Liver (tissue), 9 donors: ENCODE results near the gene MN1. TPM values are rescaled to one million over a fixed set of nuclear protein-coding genes. Genes with fewer than 3 reads are reported as not detected.

ENCODE experiments used
- DNase-seq: peaks from one replicate; pipeline ENCODE4 v3.0.0-alpha.2; 2017; ENCODE audit warnings: low spot score
- H3K27ac ChIP-seq, 2 donors: one replicate each; pipeline ENCODE4 v1.7.0; 2013; ENCODE audit warnings: inconsistent platforms in 2 of 2, low read length in 2 of 2, control low read depth in 1 of 2, low read depth in 1 of 2, mild to moderate bottlenecking in 1 of 2
- H3K27me3 ChIP-seq, 4 donors: one replicate each; pipeline versions ENCODE4 v1.6.1 to v1.7.0; 2013; ENCODE audit warnings: low read length in 3 of 4, inconsistent platforms in 1 of 4, mild to moderate bottlenecking in 1 of 4, moderate library complexity in 1 of 4; ENCODE audit not compliant: control insufficient read depth in 4 of 4, insufficient read depth in 4 of 4
- H3K36me3 ChIP-seq, 4 donors: one replicate each; pipeline versions ENCODE4 v1.6.1 to v1.7.0; 2013; ENCODE audit warnings: low read length in 3 of 4, mild to moderate bottlenecking in 3 of 4, low read depth in 1 of 4, moderate library complexity in 1 of 4; ENCODE audit not compliant: control insufficient read depth in 4 of 4, insufficient read depth in 3 of 4
- H3K4me1 ChIP-seq, 4 donors: one replicate each; pipeline versions ENCODE4 v1.6.1 to v1.7.0; 2013; ENCODE audit warnings: low read length in 3 of 4, mild to moderate bottlenecking in 3 of 4, moderate library complexity in 1 of 4; ENCODE audit not compliant: control insufficient read depth in 4 of 4, insufficient read depth in 4 of 4
- H3K4me3 ChIP-seq, 3 donors: one replicate each; pipeline versions ENCODE4 v1.6.1 to v1.7.0; 2013; ENCODE audit warnings: low read length in 3 of 3, control low read depth in 1 of 3, low read depth in 1 of 3, mild to moderate bottlenecking in 1 of 3
- H3K9ac ChIP-seq, 2 donors: one replicate each; pipeline ENCODE4 v1.7.0; 2013; ENCODE audit warnings: low read length in 2 of 2, mild to moderate bottlenecking in 2 of 2, moderate library complexity in 2 of 2, control low read depth in 1 of 2, low read depth in 1 of 2
- H3K9me3 ChIP-seq, 4 donors: one replicate each; pipeline versions ENCODE4 v1.6.1 to v1.7.0; 2013; ENCODE audit warnings: low read length in 3 of 4; ENCODE audit not compliant: control insufficient read depth in 4 of 4
- EGR1 ChIP-seq, 2 donors: IDR thresholded peaks; 2 replicates each; pipeline ENCODE4 v1.6.1; 2016 to 2018; ENCODE audit warnings: antibody characterized with exemption in 2 of 2, low read depth in 2 of 2
- FOXA1 ChIP-seq: IDR thresholded peaks from 2 replicates; pipeline ENCODE4 v1.6.1; 2016; ENCODE audit warnings: antibody characterized with exemption
- FOXA2 ChIP-seq: IDR thresholded peaks from 2 replicates; pipeline ENCODE4 v1.6.1; 2016; ENCODE audit warnings: antibody characterized with exemption
- GABPA ChIP-seq, 2 donors: IDR thresholded peaks in 1 of 2; conservative IDR thresholded peaks in 1 of 2; 2 replicates each; pipeline ENCODE4 v1.6.1; 2016; ENCODE audit warnings: antibody characterized with exemption in 2 of 2, mild to moderate bottlenecking in 1 of 2, moderate library complexity in 1 of 2
- HNF4A ChIP-seq, 2 donors: conservative IDR thresholded peaks; 2 replicates each; pipeline ENCODE4 v1.6.1; 2016; ENCODE audit warnings: antibody characterized with exemption in 2 of 2, mild to moderate bottlenecking in 2 of 2
- HNF4G ChIP-seq: IDR thresholded peaks from 2 replicates; pipeline ENCODE4 v1.6.1; 2016; ENCODE audit warnings: antibody characterized with exemption
- JUND ChIP-seq, 2 donors: IDR thresholded peaks; 2 replicates each; pipeline ENCODE4 v1.6.1; 2016; ENCODE audit warnings: antibody characterized with exemption in 2 of 2
- NR2F2 ChIP-seq: IDR thresholded peaks from 2 replicates; pipeline ENCODE4 v1.6.1; 2016; ENCODE audit warnings: antibody characterized with exemption
- RAD21 ChIP-seq, 2 donors: IDR thresholded peaks; 2 replicates each; pipeline ENCODE4 v1.6.1; 2016; ENCODE audit warnings: antibody characterized with exemption in 2 of 2, mild to moderate bottlenecking in 2 of 2
- RXRA ChIP-seq, 2 donors: IDR thresholded peaks; 2 replicates each; pipeline ENCODE4 v1.6.1; 2017 to 2018; ENCODE audit warnings: antibody characterized with exemption in 2 of 2, mild to moderate bottlenecking in 1 of 2
- SP1 ChIP-seq: IDR thresholded peaks from 2 replicates; pipeline ENCODE4 v1.6.1; 2018; ENCODE audit warnings: antibody characterized with exemption, mild to moderate bottlenecking
- TAF1 ChIP-seq: conservative IDR thresholded peaks from 2 replicates; pipeline ENCODE4 v1.6.1; 2016; ENCODE audit warnings: antibody characterized with exemption, mild to moderate bottlenecking
- YY1 ChIP-seq: IDR thresholded peaks from 2 replicates; pipeline ENCODE4 v1.6.1; 2016; ENCODE audit warnings: antibody characterized with exemption, mild to moderate bottlenecking
- WGBS: extraction: QIAGEN DNeasy Blood & Tissue Kit; methylation state at CpG from one replicate; pipeline ENCODE4 v1.1.7; 2013; 5-methylcytosine and 5-hydroxymethylcytosine counted together
- polyA plus RNA-seq, 2 donors: library from polyadenylated mRNA; stranded (reverse) in 1 of 2; unstranded in 1 of 2; fragments of 200-250 nt in 1 of 2; fragments of >200 nt in 1 of 2; fragmentation: Nextera tagmentation in 1 of 2; extraction: Ambion mirVana in 1 of 2; gene quantifications; one replicate each; pipeline versions ENCODE4 v1.2.1 to v1.2.3, GENCODE V29; 2013 to 2015
- total RNA-seq, 2 donors: library from RNA; depleted of rRNA; stranded (reverse); fragments of >200 nt; gene quantifications; one replicate each; pipeline ENCODE4 v1.2.3, GENCODE V29; 2014
- TF ChIP-seq, protein P1 (sequence below): IDR thresholded peaks from 2 replicates; pipeline ENCODE4 v1.6.1; 2016; ENCODE audit warnings: antibody characterized with exemption
- TF ChIP-seq, protein P2 (sequence below): IDR thresholded peaks from 2 replicates; pipeline ENCODE4 v1.6.1; 2016; ENCODE audit warnings: antibody characterized with exemption, mild to moderate bottlenecking
- TF ChIP-seq, protein P3 (sequence below): IDR thresholded peaks from 2 replicates; pipeline ENCODE4 v1.6.1; 2016; ENCODE audit warnings: antibody characterized with exemption
- TF ChIP-seq, protein P4 (sequence below): IDR thresholded peaks from 2 replicates; pipeline ENCODE4 v1.6.1; 2016; ENCODE audit warnings: antibody characterized with exemption
- TF ChIP-seq, protein P5 (sequence below): fragments of 150-350 bp; IDR thresholded peaks from 2 replicates; pipeline ENCODE4 v1.5.1; 2017; ENCODE audit warnings: improper control_type of control experiment, low read depth, low read length; ENCODE audit not compliant: missing input control
- donor health status: healthy.
- donor health status: healthy.
- donor health status: healthy.
- donor health status: healthy.
- donor health status: healthy.

The MN1 gene
- total and polyA plus RNA-seq, 4 donors: 0.10 to 0.33 (median 0.21) TPM

DNA sequence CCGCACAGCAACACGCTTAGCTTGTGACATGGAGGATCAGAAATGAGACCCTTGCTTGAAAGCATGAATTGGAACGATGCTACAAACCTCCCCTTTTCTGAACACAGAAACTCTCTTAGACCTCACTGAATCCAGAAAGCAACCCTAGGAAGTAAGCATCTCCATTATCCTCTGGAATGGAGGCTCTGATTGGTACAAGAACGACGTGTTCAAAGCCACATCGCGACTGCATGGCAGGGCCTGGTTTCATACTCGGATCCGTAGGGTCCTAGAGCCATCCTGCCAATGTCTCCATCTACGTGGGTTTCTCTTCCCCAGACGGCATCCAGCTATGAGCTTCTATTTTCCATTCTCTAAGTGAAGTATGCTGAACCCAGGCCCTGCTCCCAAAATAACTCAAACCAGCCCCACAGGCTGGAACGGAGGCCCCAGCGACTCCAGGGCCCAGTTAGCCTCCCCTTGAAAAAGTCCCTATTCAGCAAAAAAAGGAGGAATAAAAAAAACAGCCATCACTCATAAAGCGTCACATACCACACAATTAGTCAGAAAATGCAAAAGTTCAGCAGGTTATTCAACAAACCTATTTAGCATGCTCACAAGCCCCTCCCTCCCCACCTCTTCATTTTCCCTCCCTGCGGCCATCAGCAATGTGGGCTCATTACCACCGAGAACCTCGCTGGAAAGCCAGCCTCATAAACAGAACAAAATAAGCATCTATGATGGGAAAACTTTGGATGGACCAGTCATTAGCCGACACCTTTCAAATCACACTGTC is 7.1 kb upstream of the MN1 start:
- Histone ChIP-seq H3K36me3 (no peaks in the 10 kb centered on the region), H3K9me3 (no peaks in the 10 kb centered on the region), H3K27ac (no peak overlapping the region), H3K9ac (no peak overlapping the region), H3K4me3 (no peak overlapping the region), H3K27me3 (no peaks in the 10 kb centered on the region), H3K4me1 (peaks cover 2 to 9% (median 6%) of the 10 kb centered on the region in 4 donors)
- no peak for DNase-seq
- WGBS: 89% methylated on average over 18 of the region's 18 CpGs
- TF ChIP-seq HNF4A (conservative IDR thresholded peaks at IDR 0.05): no peak
- TF ChIP-seq SP1: no peak
- no peak for TF ChIP-seq HNF4G
- TF ChIP-seq, protein P1, sequence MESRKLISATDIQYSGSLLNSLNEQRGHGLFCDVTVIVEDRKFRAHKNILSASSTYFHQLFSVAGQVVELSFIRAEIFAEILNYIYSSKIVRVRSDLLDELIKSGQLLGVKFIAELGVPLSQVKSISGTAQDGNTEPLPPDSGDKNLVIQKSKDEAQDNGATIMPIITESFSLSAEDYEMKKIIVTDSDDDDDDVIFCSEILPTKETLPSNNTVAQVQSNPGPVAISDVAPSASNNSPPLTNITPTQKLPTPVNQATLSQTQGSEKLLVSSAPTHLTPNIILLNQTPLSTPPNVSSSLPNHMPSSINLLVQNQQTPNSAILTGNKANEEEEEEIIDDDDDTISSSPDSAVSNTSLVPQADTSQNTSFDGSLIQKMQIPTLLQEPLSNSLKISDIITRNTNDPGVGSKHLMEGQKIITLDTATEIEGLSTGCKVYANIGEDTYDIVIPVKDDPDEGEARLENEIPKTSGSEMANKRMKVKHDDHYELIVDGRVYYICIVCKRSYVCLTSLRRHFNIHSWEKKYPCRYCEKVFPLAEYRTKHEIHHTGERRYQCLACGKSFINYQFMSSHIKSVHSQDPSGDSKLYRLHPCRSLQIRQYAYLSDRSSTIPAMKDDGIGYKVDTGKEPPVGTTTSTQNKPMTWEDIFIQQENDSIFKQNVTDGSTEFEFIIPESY: no peak
- TF ChIP-seq, protein P2, sequence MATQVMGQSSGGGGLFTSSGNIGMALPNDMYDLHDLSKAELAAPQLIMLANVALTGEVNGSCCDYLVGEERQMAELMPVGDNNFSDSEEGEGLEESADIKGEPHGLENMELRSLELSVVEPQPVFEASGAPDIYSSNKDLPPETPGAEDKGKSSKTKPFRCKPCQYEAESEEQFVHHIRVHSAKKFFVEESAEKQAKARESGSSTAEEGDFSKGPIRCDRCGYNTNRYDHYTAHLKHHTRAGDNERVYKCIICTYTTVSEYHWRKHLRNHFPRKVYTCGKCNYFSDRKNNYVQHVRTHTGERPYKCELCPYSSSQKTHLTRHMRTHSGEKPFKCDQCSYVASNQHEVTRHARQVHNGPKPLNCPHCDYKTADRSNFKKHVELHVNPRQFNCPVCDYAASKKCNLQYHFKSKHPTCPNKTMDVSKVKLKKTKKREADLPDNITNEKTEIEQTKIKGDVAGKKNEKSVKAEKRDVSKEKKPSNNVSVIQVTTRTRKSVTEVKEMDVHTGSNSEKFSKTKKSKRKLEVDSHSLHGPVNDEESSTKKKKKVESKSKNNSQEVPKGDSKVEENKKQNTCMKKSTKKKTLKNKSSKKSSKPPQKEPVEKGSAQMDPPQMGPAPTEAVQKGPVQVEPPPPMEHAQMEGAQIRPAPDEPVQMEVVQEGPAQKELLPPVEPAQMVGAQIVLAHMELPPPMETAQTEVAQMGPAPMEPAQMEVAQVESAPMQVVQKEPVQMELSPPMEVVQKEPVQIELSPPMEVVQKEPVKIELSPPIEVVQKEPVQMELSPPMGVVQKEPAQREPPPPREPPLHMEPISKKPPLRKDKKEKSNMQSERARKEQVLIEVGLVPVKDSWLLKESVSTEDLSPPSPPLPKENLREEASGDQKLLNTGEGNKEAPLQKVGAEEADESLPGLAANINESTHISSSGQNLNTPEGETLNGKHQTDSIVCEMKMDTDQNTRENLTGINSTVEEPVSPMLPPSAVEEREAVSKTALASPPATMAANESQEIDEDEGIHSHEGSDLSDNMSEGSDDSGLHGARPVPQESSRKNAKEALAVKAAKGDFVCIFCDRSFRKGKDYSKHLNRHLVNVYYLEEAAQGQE: no peak
- no peak for TF ChIP-seq RAD21 (IDR thresholded peaks at IDR 0.05)
- no peak for TF ChIP-seq JUND (IDR thresholded peaks at IDR 0.05)
- TF ChIP-seq, protein P3, sequence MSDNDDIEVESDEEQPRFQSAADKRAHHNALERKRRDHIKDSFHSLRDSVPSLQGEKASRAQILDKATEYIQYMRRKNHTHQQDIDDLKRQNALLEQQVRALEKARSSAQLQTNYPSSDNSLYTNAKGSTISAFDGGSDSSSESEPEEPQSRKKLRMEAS: no peak
- TF ChIP-seq, protein P4, sequence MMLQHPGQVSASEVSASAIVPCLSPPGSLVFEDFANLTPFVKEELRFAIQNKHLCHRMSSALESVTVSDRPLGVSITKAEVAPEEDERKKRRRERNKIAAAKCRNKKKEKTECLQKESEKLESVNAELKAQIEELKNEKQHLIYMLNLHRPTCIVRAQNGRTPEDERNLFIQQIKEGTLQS: no peak
- no peak for TF ChIP-seq FOXA1
- no peak for TF ChIP-seq NR2F2
- TF ChIP-seq FOXA2: no peak
- TF ChIP-seq GABPA (IDR thresholded peaks at IDR 0.05 in 1 of 2, conservative IDR thresholded peaks at IDR 0.05 in 1 of 2): no peak
- no peak for TF ChIP-seq EGR1 (IDR thresholded peaks at IDR 0.05; ENCODE audit: low read depth in 2 of 2)
- TF ChIP-seq TAF1: no peak
- TF ChIP-seq YY1: no peak
- TF ChIP-seq, protein P5, sequence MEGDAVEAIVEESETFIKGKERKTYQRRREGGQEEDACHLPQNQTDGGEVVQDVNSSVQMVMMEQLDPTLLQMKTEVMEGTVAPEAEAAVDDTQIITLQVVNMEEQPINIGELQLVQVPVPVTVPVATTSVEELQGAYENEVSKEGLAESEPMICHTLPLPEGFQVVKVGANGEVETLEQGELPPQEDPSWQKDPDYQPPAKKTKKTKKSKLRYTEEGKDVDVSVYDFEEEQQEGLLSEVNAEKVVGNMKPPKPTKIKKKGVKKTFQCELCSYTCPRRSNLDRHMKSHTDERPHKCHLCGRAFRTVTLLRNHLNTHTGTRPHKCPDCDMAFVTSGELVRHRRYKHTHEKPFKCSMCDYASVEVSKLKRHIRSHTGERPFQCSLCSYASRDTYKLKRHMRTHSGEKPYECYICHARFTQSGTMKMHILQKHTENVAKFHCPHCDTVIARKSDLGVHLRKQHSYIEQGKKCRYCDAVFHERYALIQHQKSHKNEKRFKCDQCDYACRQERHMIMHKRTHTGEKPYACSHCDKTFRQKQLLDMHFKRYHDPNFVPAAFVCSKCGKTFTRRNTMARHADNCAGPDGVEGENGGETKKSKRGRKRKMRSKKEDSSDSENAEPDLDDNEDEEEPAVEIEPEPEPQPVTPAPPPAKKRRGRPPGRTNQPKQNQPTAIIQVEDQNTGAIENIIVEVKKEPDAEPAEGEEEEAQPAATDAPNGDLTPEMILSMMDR: no peak
- no peak for TF ChIP-seq RXRA (IDR thresholded peaks at IDR 0.05)
